Right lobe of liver (tissue), 6 donors: ENCODE results near the gene RALGPS1. TPM values are rescaled to one million over a fixed set of nuclear protein-coding genes. Genes with fewer than 3 reads are reported as not detected.

ENCODE experiments used
- ATAC-seq, 4 donors: fragments of 200-7000 bp; cut with Tn5 transposase; one replicate each; pipeline ENCODE4 v1.9.1; 2020; ENCODE audit warnings: mild to moderate bottlenecking in 4 of 4, moderate library complexity in 4 of 4
- DNase-seq, 3 donors: peaks; one replicate each; pipeline ENCODE4 v3.0.0-alpha.2; 2020
- H3K27ac ChIP-seq, 3 donors: fragments of 200-600 bp; one replicate each; pipeline ENCODE4 v1.8.0; 2022
- H3K27me3 ChIP-seq, 2 donors: fragments of 200-600 bp; one replicate each; pipeline ENCODE4 v1.8.0; 2022
- H3K36me3 ChIP-seq, 4 donors: fragments of 200-600 bp; sonication (generic) in 1 of 4; one replicate each; pipeline versions ENCODE4 v1.5.1 to v1.8.0; 2017 to 2022; ENCODE audit warnings: control low read depth in 1 of 4
- H3K4me1 ChIP-seq, 4 donors: fragments of 200-600 bp; sonication (generic) in 1 of 4; one replicate each; pipeline versions ENCODE4 v1.5.1 to v1.8.0; 2017 to 2022; ENCODE audit warnings: control low read depth in 1 of 4
- H3K4me3 ChIP-seq, 3 donors: fragments of 200-600 bp; one replicate each; pipeline ENCODE4 v1.8.0; 2022
- H3K9me3 ChIP-seq, 4 donors: fragments of 200-600 bp; sonication (generic) in 1 of 4; one replicate each; pipeline versions ENCODE4 v1.5.1 to v1.8.0; 2017 to 2022; ENCODE audit warnings: control low read depth in 1 of 4
- POLR2A ChIP-seq: fragments of 450-650 bp; IDR thresholded peaks from one replicate; pipeline ENCODE4 v1.6.1; 2017; ENCODE audit warnings: antibody characterized with exemption, mild to moderate bottlenecking
- WGBS: methylation state at CpG from one replicate; pipeline ENCODE4 v1.1.6; 2018; ENCODE audit warnings: low coverage, low lambda C conversion rate; ENCODE audit not compliant: insufficient coverage; ENCODE audit errors: missing lambda C conversion rate; 5-methylcytosine and 5-hydroxymethylcytosine counted together
- intact Hi-C, 2 donors: fragments of 100-400 bp; cut with DNase I; formaldehyde crosslinking; loops; one replicate each; pipeline versions ENCODE4 v1.11.2 to v1.14.1; 2022
- total RNA-seq, 6 experiments: library from RNA; depleted of rRNA in 2 of 6; stranded (reverse); fragments of >200 nt in 2 of 6; fragmentation: NEBNext Ultra II Directional in 3 of 6; extraction: Animal tissue kit (Norgen Biotek cat#: 25700) in 3 of 6; gene quantifications; one replicate each; pipeline versions ENCODE4 v1.1.0 to v1.2.4, GENCODE V29; 2016 to 2023
- TF ChIP-seq, protein P1 (sequence below), 4 donors: fragments of 200-600 bp in 3 of 4; fragments of 450-650 bp in 1 of 4; IDR thresholded peaks; one replicate each; pipeline versions ENCODE4 v1.5.1 to v1.8.0; 2016 to 2022; ENCODE audit warnings: antibody characterized with exemption in 4 of 4, mild to moderate bottlenecking in 2 of 4
- donor health status: DM: no; HTN: yes; CAD: no.
- donor health status: DM: no; HTN: no; CAD: no.
- donor health status: DM: no; HTN: no; CAD: no.
- donor health status: DM: no; HTN: yes; CAD: no.
- donor health status: DM: no; HTN: yes; CAD: no.

RALGPS1 gene
- total RNA-seq, 6 experiments from 2014 or later, result 1.2 to 3.8 (median 2.4) TPM

DNA sequence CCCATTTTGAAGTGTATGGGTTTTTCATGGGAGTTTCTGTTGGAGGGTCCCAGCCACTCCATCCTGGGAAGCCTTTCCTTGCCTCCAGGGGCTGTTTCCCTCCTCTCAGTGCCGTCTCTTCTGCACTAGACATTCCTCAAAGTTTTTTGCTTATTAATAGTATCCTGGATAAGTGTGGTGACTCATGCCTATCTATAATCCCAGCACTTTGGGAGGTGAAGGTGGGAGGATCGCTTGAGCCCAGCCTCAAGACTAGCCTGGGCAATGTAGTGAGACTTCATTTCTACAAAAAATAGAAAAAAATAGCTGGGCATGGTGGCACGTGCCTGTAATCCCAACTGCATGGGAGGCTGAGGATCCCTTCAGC is 43.1 kb downstream of the RALGPS1 start:
- Histone ChIP-seq H3K9me3 (no peaks in the 10 kb centered on the region), H3K27ac (no peak overlapping the region), H3K27me3 (no peaks in the 10 kb centered on the region), H3K36me3 (no peaks in the 10 kb centered on the region), H3K4me1 (no peaks in the 10 kb centered on the region), H3K4me3 (no peak overlapping the region)
- intact Hi-C loops, result no loop called here
- WGBS, result 83% methylated on average over 3 of the region's 3 CpGs
- ATAC-seq (no peak), DNase-seq (no peak)
- TF ChIP-seq, protein P1, sequence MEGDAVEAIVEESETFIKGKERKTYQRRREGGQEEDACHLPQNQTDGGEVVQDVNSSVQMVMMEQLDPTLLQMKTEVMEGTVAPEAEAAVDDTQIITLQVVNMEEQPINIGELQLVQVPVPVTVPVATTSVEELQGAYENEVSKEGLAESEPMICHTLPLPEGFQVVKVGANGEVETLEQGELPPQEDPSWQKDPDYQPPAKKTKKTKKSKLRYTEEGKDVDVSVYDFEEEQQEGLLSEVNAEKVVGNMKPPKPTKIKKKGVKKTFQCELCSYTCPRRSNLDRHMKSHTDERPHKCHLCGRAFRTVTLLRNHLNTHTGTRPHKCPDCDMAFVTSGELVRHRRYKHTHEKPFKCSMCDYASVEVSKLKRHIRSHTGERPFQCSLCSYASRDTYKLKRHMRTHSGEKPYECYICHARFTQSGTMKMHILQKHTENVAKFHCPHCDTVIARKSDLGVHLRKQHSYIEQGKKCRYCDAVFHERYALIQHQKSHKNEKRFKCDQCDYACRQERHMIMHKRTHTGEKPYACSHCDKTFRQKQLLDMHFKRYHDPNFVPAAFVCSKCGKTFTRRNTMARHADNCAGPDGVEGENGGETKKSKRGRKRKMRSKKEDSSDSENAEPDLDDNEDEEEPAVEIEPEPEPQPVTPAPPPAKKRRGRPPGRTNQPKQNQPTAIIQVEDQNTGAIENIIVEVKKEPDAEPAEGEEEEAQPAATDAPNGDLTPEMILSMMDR (IDR thresholded peaks at IDR 0.05), result no peak
- TF ChIP-seq POLR2A, result no peak

DNA sequence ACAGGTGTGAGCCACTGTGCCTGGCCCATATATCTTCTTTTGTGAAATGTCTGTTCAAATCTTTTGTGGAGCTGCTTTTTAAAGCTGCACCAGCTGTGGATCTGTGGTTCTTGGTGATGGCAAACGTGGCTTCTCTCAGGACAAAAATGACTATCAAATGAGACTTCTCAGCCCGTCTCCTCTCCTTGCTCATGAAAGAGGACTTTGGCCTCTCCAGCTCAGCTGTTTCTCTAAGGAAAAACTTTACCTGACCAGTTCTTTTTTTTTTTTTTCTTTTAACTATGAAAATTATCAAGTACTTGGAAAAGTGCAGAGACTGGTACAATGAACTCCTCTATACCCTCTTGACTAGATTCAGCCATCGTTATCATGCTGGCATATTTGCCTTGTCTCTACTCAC is 44.8 kb downstream of the RALGPS1 start:
- Histone ChIP-seq H3K36me3 (peaks cover 0 to 2% (median 0%) of the 10 kb centered on the region in 4 donors), H3K9me3 (no peaks in the 10 kb centered on the region), H3K4me1 (no peaks in the 10 kb centered on the region), H3K4me3 (no peak overlapping the region), H3K27ac (no peak overlapping the region), H3K27me3 (no peaks in the 10 kb centered on the region)
- 84% methylated on average over 3 of the region's 3 CpGs for WGBS
- DNase-seq, result no peak
- intact Hi-C loops, result no loop called here
- TF ChIP-seq POLR2A, result no peak
- TF ChIP-seq, protein P1 (IDR thresholded peaks at IDR 0.05), result no peak
- ATAC-seq, result no peak

DNA sequence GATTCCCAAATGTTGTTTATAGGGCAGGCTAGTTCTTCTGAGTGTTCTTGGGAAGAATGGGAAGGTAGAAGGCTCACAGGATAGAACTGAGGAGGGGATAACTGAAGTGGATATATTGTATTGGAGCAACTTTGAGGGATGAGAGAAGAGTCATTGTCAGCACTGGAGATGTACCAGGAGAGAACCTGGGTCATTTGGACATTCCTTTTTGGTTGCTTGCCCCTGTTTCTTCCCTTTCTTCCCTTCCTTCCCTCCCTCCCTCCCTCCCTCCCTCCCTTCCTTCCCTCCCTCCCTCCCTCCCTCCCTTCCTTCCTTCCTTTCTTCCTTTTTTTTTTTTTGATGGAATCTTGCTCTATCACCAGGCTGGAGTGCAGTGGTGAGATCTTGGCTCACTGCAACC is 45.3 kb downstream of the RALGPS1 start:
- Histone ChIP-seq H3K9me3 (no peaks in the 10 kb centered on the region), H3K36me3 (peaks cover 0 to 2% (median 0%) of the 10 kb centered on the region in 4 donors), H3K27ac (no peak overlapping the region), H3K27me3 (no peaks in the 10 kb centered on the region), H3K4me3 (no peak overlapping the region), H3K4me1 (no peaks in the 10 kb centered on the region)
- intact Hi-C loops, result loop anchor here in 1 of 2 donors (10.0 kb wide), 1 partner anchor 245 kb away; no protein-coding TSS in a partner anchor
- TF ChIP-seq, protein P1 (IDR thresholded peaks at IDR 0.05), result no peak
- no peak for TF ChIP-seq POLR2A
- no peak for DNase-seq
- ATAC-seq, result no peak

DNA sequence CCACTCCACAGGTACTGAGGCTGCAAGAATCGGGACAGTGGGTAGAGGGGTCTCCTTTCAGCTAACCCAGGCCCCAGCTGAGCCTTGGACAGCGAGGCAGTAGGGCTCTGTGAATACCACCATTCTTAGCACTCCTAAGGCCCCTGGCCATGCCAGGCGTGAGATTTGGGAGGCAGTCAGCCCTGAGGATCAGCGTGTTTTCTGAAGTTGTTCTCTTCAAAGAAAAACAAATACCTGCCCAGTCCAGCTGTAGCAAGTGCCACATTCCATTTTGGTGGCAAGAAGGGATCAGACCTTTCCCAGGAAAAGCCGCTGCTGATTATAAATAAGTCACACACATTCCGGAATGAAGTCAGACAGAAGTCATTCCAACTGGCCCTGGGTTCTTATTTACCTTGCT is 47.8 kb downstream of the RALGPS1 start:
- Histone ChIP-seq H3K36me3 (peaks cover 0 to 2% (median 0%) of the 10 kb centered on the region in 4 donors), H3K4me1 (no peaks in the 10 kb centered on the region), H3K27ac (no peak overlapping the region), H3K27me3 (no peaks in the 10 kb centered on the region), H3K9me3 (no peaks in the 10 kb centered on the region), H3K4me3 (no peak overlapping the region)
- intact Hi-C loops, result loop anchor here in 1 of 2 donors (10.0 kb wide), 1 partner anchor 242 kb away; no protein-coding TSS in a partner anchor
- DNase-seq (no peak), ATAC-seq (no peak)
- TF ChIP-seq, protein P1 (IDR thresholded peaks at IDR 0.05), result no peak
- TF ChIP-seq POLR2A, result no peak
- WGBS, result 94% methylated on average over 3 of the region's 6 CpGs

DNA sequence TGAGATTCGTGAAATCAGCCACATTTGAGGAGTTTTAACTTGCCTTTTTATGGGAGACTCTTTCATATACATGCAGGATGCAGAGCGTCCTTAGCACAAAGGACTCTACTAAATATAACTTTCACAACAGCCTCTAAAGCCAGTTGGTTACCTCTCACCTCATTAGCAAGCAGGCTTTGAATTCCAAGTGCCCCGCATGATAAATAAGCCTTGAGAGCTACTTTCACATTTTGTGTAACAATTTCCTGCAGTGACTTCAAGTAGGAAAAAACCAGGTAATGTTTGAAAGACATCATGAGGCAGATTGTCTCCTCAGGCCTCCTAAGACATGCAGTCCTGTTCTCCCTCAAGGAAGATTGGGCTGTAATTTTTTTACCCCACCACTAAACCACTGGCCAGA is 50.5 kb downstream of the RALGPS1 start:
- TF ChIP-seq POLR2A, result no peak
- TF ChIP-seq, protein P1 (IDR thresholded peaks at IDR 0.05), result no peak
- no peak for ATAC-seq
- no peak overlapping the region for H3K27ac ChIP-seq
- intact Hi-C loops, result loop anchor here in 1 of 2 donors (10.0 kb wide), 1 partner anchor 240 kb away; no protein-coding TSS in a partner anchor
- H3K4me1 ChIP-seq, result no peaks in the 10 kb centered on the region
- DNase-seq, result no peak
- no peaks in the 10 kb centered on the region for H3K9me3 ChIP-seq
- peaks cover 0 to 2% (median 0%) of the 10 kb centered on the region in 4 donors for H3K36me3 ChIP-seq
- H3K27me3 ChIP-seq, result no peaks in the 10 kb centered on the region
- H3K4me3 ChIP-seq, result no peak overlapping the region
- 81% methylated on average over 3 of the region's 3 CpGs for WGBS
